ENCODE results near the gene PAIP2. TPM values are rescaled to one million over a fixed set of nuclear protein-coding genes. Genes with fewer than 3 reads are reported as not detected.

The PAIP2 gene
- total and polyA plus RNA-seq, 2 experiments from 2014 or later: 93.1 to 220 TPM

DNA sequence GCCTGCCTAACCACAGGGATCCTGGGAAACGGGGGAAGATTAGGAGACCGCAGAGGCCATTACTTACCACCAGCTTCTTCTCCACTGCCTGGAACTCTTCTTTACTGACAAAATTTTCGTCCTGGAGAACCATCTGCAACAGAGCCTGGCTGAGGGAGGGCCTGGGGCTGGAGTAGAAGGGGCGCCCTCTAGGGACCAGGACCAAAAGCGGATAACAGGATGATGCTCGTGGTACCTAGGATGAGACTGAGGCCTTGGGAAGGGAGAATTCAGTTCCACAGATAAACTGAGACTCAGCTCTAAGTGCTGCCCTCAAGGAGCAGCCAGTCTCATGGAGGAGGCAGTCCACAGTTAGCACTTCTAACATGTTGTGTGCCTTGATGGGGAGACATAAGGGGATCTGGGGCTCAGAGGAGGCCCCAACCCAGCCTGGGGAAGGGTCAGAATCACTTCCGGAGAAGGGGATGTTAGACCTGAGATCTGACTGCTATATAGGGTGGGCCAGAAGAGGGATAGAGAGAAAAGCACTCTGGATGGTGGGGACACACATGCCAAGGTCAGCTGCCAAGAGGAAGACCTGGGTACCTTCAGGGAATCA is 61.0 kb downstream of the PAIP2 start:
- TF ChIP-seq CTCF (IDR thresholded peaks at IDR 0.05; ENCODE audit: low read depth, low read length): peak; percentile 40
- H3K36me3 ChIP-seq: peaks cover 4% of the 10 kb centered on the region
- DNase-seq (ENCODE audit: low read depth in 1 of 2, low spot score in 1 of 2): peak in 1 of 2 donors; percentile 38
- H3K27me3 ChIP-seq: no peaks in the 10 kb centered on the region
- H3K9me3 ChIP-seq (ENCODE audit: low read depth): no peaks in the 10 kb centered on the region
- no peak overlapping the region for H3K4me3 ChIP-seq
- H3K27ac ChIP-seq: peak overlapping the region; percentile 86
- peaks cover 6% of the 10 kb centered on the region for H3K4me1 ChIP-seq (ENCODE audit: low read depth)

DNA sequence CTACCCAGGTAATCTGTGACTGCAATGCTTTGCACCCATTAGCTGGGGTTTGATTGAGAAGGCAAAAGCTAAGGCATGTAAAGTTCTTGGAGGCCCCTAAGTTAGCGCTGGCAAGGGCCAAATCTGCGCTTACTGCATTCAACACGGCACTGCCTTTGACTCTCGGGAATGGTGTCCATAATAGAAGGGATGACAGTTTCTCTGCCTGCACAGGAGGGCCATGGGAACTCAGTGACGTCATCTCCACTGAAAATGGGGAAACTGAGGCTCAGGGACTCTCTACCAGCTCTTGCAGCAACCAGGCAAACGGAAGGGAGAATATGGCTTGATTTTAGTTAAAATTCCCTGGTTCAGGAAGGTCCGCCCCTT is 61.7 kb downstream of the PAIP2 start:
- Histone ChIP-seq H3K4me3 (peak overlapping the region; percentile 36), H3K27ac (peak overlapping the region; percentile 86), H3K36me3 (peaks cover 4% of the 10 kb centered on the region), H3K4me1 (ENCODE audit: low read depth) (peaks cover 6% of the 10 kb centered on the region), H3K27me3 (no peaks in the 10 kb centered on the region), H3K9me3 (ENCODE audit: low read depth) (no peaks in the 10 kb centered on the region)
- no peak for DNase-seq (ENCODE audit: low read depth in 1 of 2, low spot score in 1 of 2)
- TF ChIP-seq CTCF (IDR thresholded peaks at IDR 0.05; ENCODE audit: low read depth, low read length): no peak

DNA sequence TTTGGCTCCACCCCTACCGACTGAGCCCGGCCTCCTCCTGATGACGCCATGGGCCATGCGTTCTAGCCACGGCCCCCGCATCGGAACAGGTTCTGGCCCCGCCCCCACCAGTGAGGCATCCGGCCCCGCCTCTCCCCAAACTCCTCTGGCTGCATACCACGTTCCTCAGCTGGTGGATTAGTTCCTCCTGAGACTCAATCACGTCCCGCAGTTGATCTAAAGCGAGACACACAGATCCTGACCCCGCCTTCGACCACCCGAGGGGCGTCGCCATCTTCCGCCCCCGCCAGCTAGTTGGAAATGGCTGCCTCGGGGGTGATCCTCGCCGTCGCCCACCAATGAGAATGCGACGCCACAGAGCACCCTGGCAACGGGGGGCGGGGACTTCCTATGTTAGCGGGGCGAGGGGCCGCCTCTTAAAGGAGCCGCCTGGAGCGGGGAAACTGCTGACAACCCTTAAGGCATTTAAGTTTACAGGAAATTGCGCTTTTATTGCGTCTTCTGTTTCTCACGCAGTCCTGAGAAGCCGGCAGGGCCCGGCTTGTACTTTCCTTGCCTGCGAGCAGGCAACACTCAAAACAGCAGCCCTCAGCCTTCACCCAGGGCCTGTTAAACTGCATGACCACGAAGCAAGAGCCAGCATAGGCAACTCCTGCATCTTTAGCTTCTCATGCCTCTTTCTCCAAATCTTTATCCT is 62.3 kb downstream of the PAIP2 start, which contains the start of gene SPATA24:
SPATA24 (minus strand) TSS at position 303 of the 697 bp plus-strand sequence; CDS start at position 274, 29 bp downstream.
- peak within 1 kb of the TSS; percentile 36 for H3K4me3 ChIP-seq
- H3K27me3 ChIP-seq: no peaks in the 10 kb centered on the region
- peaks cover 4% of the 10 kb centered on the region for H3K36me3 ChIP-seq
- peaks cover 6% of the 10 kb centered on the region for H3K4me1 ChIP-seq (ENCODE audit: low read depth)
- peak; percentile 99 for DNase-seq (ENCODE audit: low read depth in 1 of 2, low spot score in 1 of 2)
- no peak for TF ChIP-seq CTCF (IDR thresholded peaks at IDR 0.05; ENCODE audit: low read depth, low read length)
- H3K9me3 ChIP-seq (ENCODE audit: low read depth): no peaks in the 10 kb centered on the region
- H3K27ac ChIP-seq: peak within 1 kb of the TSS; percentile 86

- Histone ChIP-seq H3K36me3 (peaks cover 4% of the 10 kb centered on the region), H3K4me3 (peak overlapping the region; percentile 36), H3K27me3 (no peaks in the 10 kb centered on the region), H3K9me3 (ENCODE audit: low read depth) (no peaks in the 10 kb centered on the region), H3K27ac (peak overlapping the region; percentile 86), H3K4me1 (ENCODE audit: low read depth) (peaks cover 6% of the 10 kb centered on the region)
- DNase-seq (ENCODE audit: low read depth in 1 of 2, low spot score in 1 of 2): no peak
- TF ChIP-seq CTCF (IDR thresholded peaks at IDR 0.05; ENCODE audit: low read depth, low read length): no peak
Measured at GRCh38 chr5:139404484-139404840, 62.8 kb downstream of the PAIP2 start.

- TF ChIP-seq CTCF (IDR thresholded peaks at IDR 0.05; ENCODE audit: low read depth, low read length): no peak
- Histone ChIP-seq H3K36me3 (no peaks in the 10 kb centered on the region), H3K9me3 (ENCODE audit: low read depth) (no peaks in the 10 kb centered on the region), H3K4me1 (ENCODE audit: low read depth) (peaks cover 10% of the 10 kb centered on the region), H3K4me3 (no peak overlapping the region), H3K27me3 (no peaks in the 10 kb centered on the region), H3K27ac (no peak overlapping the region)
- no peak for DNase-seq (ENCODE audit: low read depth in 1 of 2, low spot score in 1 of 2)
Measured at GRCh38 chr5:139406963-139407362, 65.3 kb downstream of the PAIP2 start.

All from cardiac muscle cell (in vitro differentiated cells and primary cell).